Lung (tissue), 12 donors: ENCODE data around the gene SLC43A1. TPM values are rescaled to one million over a fixed set of nuclear protein-coding genes. Genes with fewer than 3 reads are reported as not detected.

Experiments
- ATAC-seq: fragments of 200-7000 bp; cut with Tn5 transposase; one replicate; pipeline ENCODE4 v1.9.1; 2020; ENCODE audit warnings: moderate number of reproducible peaks; ENCODE audit not compliant: insufficient read depth, low FRiP score
- DNase-seq, 3 donors: peaks; one replicate each; pipeline ENCODE4 v3.0.0-alpha.2; 2013 to 2017
- H3K27ac ChIP-seq, 2 donors: one replicate each; pipeline ENCODE4 v1.5.1; 2013; ENCODE audit warnings: mild to moderate bottlenecking in 2 of 2, moderate library complexity in 2 of 2, control low read depth in 1 of 2, inconsistent platforms in 1 of 2, low read depth in 1 of 2, low read length in 1 of 2
- H3K27me3 ChIP-seq, 3 donors: one replicate each; pipeline ENCODE4 v1.5.1; 2013; ENCODE audit warnings: low read length in 2 of 3; ENCODE audit not compliant: control insufficient read depth in 3 of 3, insufficient read depth in 3 of 3
- H3K36me3 ChIP-seq, 4 donors: one replicate each; pipeline ENCODE4 v1.5.1; 2013; ENCODE audit warnings: low read length in 4 of 4, mild to moderate bottlenecking in 1 of 4, moderate library complexity in 1 of 4; ENCODE audit not compliant: control insufficient read depth in 4 of 4, insufficient read depth in 4 of 4
- H3K4me1 ChIP-seq, 5 donors: one replicate each; pipeline ENCODE4 v1.5.1; 2013; ENCODE audit warnings: low read length in 5 of 5, mild to moderate bottlenecking in 2 of 5, moderate library complexity in 1 of 5; ENCODE audit not compliant: control insufficient read depth in 5 of 5, insufficient read depth in 5 of 5
- H3K4me3 ChIP-seq: one replicate; pipeline ENCODE4 v1.5.1; 2013; ENCODE audit warnings: mild to moderate bottlenecking, control low read depth, moderate library complexity
- H3K9ac ChIP-seq, 2 donors: one replicate each; pipeline ENCODE4 v1.5.1; 2013; ENCODE audit warnings: low read length in 2 of 2, control low read depth in 1 of 2; ENCODE audit not compliant: insufficient read depth in 1 of 2
- H3K9me3 ChIP-seq, 4 donors: one replicate each; pipeline ENCODE4 v1.5.1; 2013; ENCODE audit warnings: low read length in 3 of 4, mild to moderate bottlenecking in 1 of 4, moderate library complexity in 1 of 4; ENCODE audit not compliant: control insufficient read depth in 4 of 4, insufficient read depth in 3 of 4
- WGBS, 2 donors: extraction: QIAGEN DNeasy Blood & Tissue Kit; methylation state at CpG; one replicate each; pipeline ENCODE4 v1.1.7; 2013; 5-methylcytosine and 5-hydroxymethylcytosine counted together
- polyA plus RNA-seq, 2 donors: library from polyadenylated mRNA; stranded (reverse); fragments of 200-250 nt; gene quantifications; one replicate each; pipeline ENCODE4 v1.2.1, GENCODE V29; 2013
- total RNA-seq, 2 donors: library from RNA; depleted of rRNA in 1 of 2; stranded (reverse); fragments of >200 nt in 1 of 2; gene quantifications; one replicate each; pipeline ENCODE4 v1.2.1, GENCODE V29; 2014 to 2021
- TF ChIP-seq, protein P1 (sequence below): IDR thresholded peaks from 2 replicates; pipeline ENCODE4 v1.5.1; 2012; ENCODE audit warnings: mild to moderate bottlenecking; ENCODE audit errors: control extremely low read depth, extremely low read depth
- donor health status: control.
- donor health status: control.
- donor health status: Bipolar disorder and iron deficiency.
- donor health status: healthy.
- donor health status: DM: yes; HTN: yes; CAD: no.

SLC43A1 gene
- total and polyA plus RNA-seq, 4 donors, result 10.3 to 18.7 (median 16.7) TPM

DNA sequence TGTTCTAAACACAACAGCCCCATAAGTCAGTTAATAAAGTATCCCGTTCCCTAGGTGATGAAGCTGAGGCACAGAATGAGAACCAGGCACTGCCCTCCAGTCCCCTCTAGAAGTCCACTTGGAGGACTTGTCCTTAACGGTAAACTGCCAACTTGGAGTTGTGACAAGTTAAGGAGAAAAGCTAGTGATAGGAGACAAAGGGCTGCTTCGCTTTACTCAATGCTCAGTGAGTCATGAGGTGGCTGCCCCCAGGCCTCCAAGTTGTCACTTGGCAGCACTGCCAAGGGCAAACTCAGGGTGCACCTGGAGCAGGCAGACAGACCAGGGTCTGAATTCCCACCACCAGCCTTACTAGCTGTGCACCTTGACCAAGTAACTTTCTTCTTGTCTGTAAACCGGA lies 13.5 kb downstream of the SLC43A1 start:
- H3K4me1 ChIP-seq, result peaks cover 4 to 22% (median 7%) of the 10 kb centered on the region in 5 donors
- peak overlapping the region in 1 of 2 donors; percentile 71 for H3K27ac ChIP-seq
- TF ChIP-seq, protein P1, sequence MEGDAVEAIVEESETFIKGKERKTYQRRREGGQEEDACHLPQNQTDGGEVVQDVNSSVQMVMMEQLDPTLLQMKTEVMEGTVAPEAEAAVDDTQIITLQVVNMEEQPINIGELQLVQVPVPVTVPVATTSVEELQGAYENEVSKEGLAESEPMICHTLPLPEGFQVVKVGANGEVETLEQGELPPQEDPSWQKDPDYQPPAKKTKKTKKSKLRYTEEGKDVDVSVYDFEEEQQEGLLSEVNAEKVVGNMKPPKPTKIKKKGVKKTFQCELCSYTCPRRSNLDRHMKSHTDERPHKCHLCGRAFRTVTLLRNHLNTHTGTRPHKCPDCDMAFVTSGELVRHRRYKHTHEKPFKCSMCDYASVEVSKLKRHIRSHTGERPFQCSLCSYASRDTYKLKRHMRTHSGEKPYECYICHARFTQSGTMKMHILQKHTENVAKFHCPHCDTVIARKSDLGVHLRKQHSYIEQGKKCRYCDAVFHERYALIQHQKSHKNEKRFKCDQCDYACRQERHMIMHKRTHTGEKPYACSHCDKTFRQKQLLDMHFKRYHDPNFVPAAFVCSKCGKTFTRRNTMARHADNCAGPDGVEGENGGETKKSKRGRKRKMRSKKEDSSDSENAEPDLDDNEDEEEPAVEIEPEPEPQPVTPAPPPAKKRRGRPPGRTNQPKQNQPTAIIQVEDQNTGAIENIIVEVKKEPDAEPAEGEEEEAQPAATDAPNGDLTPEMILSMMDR, result no peak
- H3K36me3 ChIP-seq, result peaks cover 0 to 5% (median 2%) of the 10 kb centered on the region in 4 donors
- no peak overlapping the region for H3K9ac ChIP-seq
- no peaks in the 10 kb centered on the region for H3K9me3 ChIP-seq
- 64 to 80% methylated on average over 4 of the region's 4 CpGs for WGBS, 2 donors
- no peak for ATAC-seq
- H3K27me3 ChIP-seq, result no peaks in the 10 kb centered on the region
- no peak overlapping the region for H3K4me3 ChIP-seq
- no peak for DNase-seq

DNA sequence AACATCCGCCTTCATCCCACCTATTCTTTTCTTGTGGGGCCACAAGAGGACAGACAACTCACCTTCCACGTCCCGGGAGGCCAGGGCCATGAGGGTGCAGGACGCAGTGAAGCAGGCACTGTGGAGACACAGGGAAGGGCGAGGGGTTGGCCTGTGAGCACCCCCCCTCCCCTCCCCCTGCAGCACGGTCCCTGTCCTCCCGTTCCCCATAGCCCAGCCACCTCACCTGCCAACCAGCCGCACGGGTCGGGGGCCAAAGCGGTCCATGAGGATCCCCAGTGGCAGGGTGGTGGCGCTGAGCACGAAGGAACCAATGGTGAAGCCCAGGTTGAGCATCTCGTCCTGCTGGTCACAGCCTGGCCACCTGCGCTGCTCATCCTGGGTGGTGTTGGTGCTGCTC lies 14.6 kb downstream of the SLC43A1 start:
- Histone ChIP-seq H3K27ac (peak overlapping the region; percentile 71 to 75), H3K4me3 (no peak overlapping the region), H3K27me3 (no peaks in the 10 kb centered on the region), H3K9me3 (no peaks in the 10 kb centered on the region), H3K36me3 (peaks cover 0 to 5% (median 2%) of the 10 kb centered on the region in 4 donors), H3K9ac (no peak overlapping the region), H3K4me1 (peaks cover 4 to 22% (median 7%) of the 10 kb centered on the region in 5 donors)
- TF ChIP-seq, protein P1, result no peak
- no peak for DNase-seq
- WGBS, 2 donors, result 97% methylated on average over 15 of the region's 15 CpGs
- ATAC-seq, result no peak

DNA sequence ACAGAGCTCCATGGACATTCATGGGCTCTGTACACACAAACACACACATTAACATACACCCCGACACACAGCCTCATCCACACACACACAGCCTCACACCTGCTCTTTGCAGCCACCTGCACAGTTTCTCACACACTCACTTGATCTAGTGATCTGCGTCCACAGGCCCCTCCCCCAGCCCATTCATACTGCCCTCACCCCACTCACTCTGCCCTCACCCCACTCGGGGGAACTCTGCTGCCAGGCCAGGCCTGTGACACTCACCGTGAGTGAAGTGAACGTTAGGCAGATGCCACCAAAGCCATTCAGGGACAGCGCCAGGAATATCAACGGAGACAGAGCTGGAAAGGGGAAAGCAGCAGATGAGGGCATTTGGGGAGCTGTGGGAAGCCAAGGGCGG lies 15.0 kb downstream of the SLC43A1 start:
- TF ChIP-seq, protein P1, result no peak
- H3K27ac ChIP-seq, result peak overlapping the region; percentile 61 to 75
- no peaks in the 10 kb centered on the region for H3K27me3 ChIP-seq
- H3K4me3 ChIP-seq, result no peak overlapping the region
- H3K9ac ChIP-seq, result no peak overlapping the region
- peaks cover 0 to 5% (median 3%) of the 10 kb centered on the region in 4 donors for H3K36me3 ChIP-seq
- 82 to 88% methylated on average over 8 of the region's 8 CpGs for WGBS, 2 donors
- H3K4me1 ChIP-seq, result peaks cover 4 to 22% (median 7%) of the 10 kb centered on the region in 5 donors
- ATAC-seq (no peak), DNase-seq (no peak)
- no peaks in the 10 kb centered on the region for H3K9me3 ChIP-seq

DNA sequence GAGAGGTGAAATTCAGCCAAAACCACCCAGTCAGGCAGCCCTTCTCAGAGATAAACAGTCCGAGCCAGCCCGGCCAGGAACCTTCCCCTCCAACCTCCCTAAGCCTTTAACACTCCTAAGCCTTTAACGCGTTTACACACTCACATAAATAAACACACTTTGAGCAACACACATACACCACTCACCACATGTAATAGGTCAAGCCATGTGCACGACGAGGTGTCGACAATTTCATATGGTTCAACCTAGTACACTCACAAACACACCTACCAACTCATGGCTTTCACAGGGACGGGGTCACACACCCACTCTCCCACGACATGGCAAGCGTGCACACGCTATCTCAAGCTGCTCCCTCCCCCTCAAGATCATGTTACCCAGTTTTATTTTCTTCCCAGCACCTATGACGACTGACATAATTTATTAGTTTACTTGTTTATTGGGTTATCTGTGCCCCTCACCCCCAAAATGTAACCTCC lies 15.5 kb downstream of the SLC43A1 start:
- Histone ChIP-seq H3K4me3 (no peak overlapping the region), H3K27ac (peak overlapping the region; percentile 61 to 75), H3K9ac (no peak overlapping the region), H3K4me1 (peaks cover 4 to 22% (median 7%) of the 10 kb centered on the region in 5 donors), H3K27me3 (no peaks in the 10 kb centered on the region), H3K36me3 (peaks cover 0 to 4% (median 3%) of the 10 kb centered on the region in 4 donors), H3K9me3 (no peaks in the 10 kb centered on the region)
- 39 to 56% methylated on average over 12 of the region's 12 CpGs for WGBS, 2 donors
- TF ChIP-seq, protein P1, result no peak
- ATAC-seq (no peak), DNase-seq (no peak)
